HCT116 (cell line): ENCODE measurements around the gene MEIKIN. TPM values are rescaled to one million over a fixed set of nuclear protein-coding genes. Genes with fewer than 3 reads are reported as not detected.

ENCODE experiments used
- ATAC-seq: fragments of 200-7000 bp; cut with Tn5 transposase; 2 replicates; pipeline ENCODE4 v1.9.1; 2020; ENCODE audit warnings: mild to moderate bottlenecking, moderate library complexity
- BruUV-seq: library from RNA; stranded (reverse); fragments of 400-500 nt; replicated peaks from 2 replicates; lab custom pipeline; 2021; lab: Mats Ljungman, UMichigan
- CTCF ChIA-PET: fragments of 300-600 bp; sonication (Branson Sonifier 250); formaldehyde crosslinking; loops from one replicate; lab custom pipeline; 2021; ENCODE audit warnings: antibody characterized with exemption; lab: Charles Lee
- POLR2A ChIA-PET: fragments of 300-600, 350-600 bp; sonication (Branson Sonifier 250); formaldehyde crosslinking; loops from one replicate; lab custom pipeline; 2021; ENCODE audit warnings: antibody characterized with exemption; lab: Charles Lee
- RAD21 ChIA-PET, 2 experiments: fragments of 300-600 bp; sonication (Branson Sonifier 250); formaldehyde crosslinking; loops; one replicate each; lab custom pipeline; 2023; ENCODE audit warnings: low total read pairs in 2 of 2; ENCODE audit not compliant: uncharacterized antibody in 2 of 2, unreplicated experiment in 2 of 2, low non-redundant PET in 1 of 2; lab: Charles Lee
- DNase-seq: peaks from one replicate; pipeline ENCODE4 v3.0.0-alpha.2; 2010; ENCODE audit warnings: low read depth, low spot score
- H2AFZ ChIP-seq: fragments of 200-600 bp; shearing (Covaris generic), sonication (generic); 2 replicates; pipeline ENCODE4 v1.6.1; 2017; ENCODE audit warnings: low read depth, mixed run types, mixed read lengths, antibody characterized with exemption, low read length; ENCODE audit not compliant: poor library complexity, severe bottlenecking
- H3K27ac ChIP-seq: 2 replicates; pipeline ENCODE4 v1.5.1; 2012; ENCODE audit warnings: low read depth, low read length
- H3K27me3 ChIP-seq: fragments of 200-600 bp; sonication (generic); 2 replicates; pipeline ENCODE4 v1.6.1; 2016; ENCODE audit warnings: mixed run types, low read length, mixed read lengths; ENCODE audit not compliant: insufficient read depth
- H3K36me3 ChIP-seq, 2 experiments: fragments of 200-500 bp in 1 of 2; fragments of 200-600 bp in 1 of 2; sonication (Bioruptor generic) in 1 of 2; sonication (generic) in 1 of 2; 2 replicates each; pipeline versions ENCODE4 v1.5.1 to v1.6.1; 2014 to 2016; ENCODE audit warnings: low read length in 2 of 2, inconsistent platforms in 1 of 2, mixed read lengths in 1 of 2, mixed run types in 1 of 2; ENCODE audit not compliant: insufficient read depth in 2 of 2, control insufficient read depth in 1 of 2
- H3K4me1 ChIP-seq, 2 experiments: fragments of 200-600 bp in 1 of 2; sonication (generic) in 1 of 2; 2 replicates each; pipeline versions ENCODE4 v1.5.1 to v1.6.1; 2012 to 2017; ENCODE audit warnings: low read length in 2 of 2, inconsistent platforms in 1 of 2, mild to moderate bottlenecking in 1 of 2, mixed read lengths in 1 of 2, mixed run types in 1 of 2, moderate library complexity in 1 of 2; ENCODE audit not compliant: insufficient read depth in 2 of 2, control insufficient read depth in 1 of 2
- H3K4me2 ChIP-seq: fragments of 200-600 bp; sonication (generic); 2 replicates; pipeline ENCODE4 v1.6.1; 2017; ENCODE audit warnings: mixed run types, low read length, mixed read lengths
- H3K4me3 ChIP-seq, 2 experiments: fragments of 200-600 bp in 1 of 2; sonication (generic) in 1 of 2; replicated peaks in 1 of 2; 2 replicates each; pipeline ENCODE4 v1.5.1; 2011 to 2016; ENCODE audit warnings: low read length in 2 of 2, control low read depth in 1 of 2, low read depth in 1 of 2, mild to moderate bottlenecking in 1 of 2, mixed read lengths in 1 of 2, mixed run types in 1 of 2
- H3K79me2 ChIP-seq: fragments of 200-600 bp; sonication (generic); 2 replicates; pipeline ENCODE4 v1.6.1; 2017; ENCODE audit warnings: mild to moderate bottlenecking, mixed run types, low read length, moderate library complexity, mixed read lengths; ENCODE audit not compliant: insufficient read depth
- H3K9ac ChIP-seq: fragments of 200-600 bp; sonication (generic); 2 replicates; pipeline ENCODE4 v1.6.1; 2016; ENCODE audit warnings: low read length, mixed read lengths
- H3K9me2 ChIP-seq: fragments of 200-600 bp; sonication (generic), shearing (Covaris generic); 2 replicates; pipeline ENCODE4 v1.6.1; 2017; ENCODE audit warnings: mixed run types, mild to moderate bottlenecking, moderate library complexity; ENCODE audit not compliant: insufficient read depth
- H3K9me3 ChIP-seq, 2 experiments: fragments of 200-500 bp in 1 of 2; fragments of 200-600 bp in 1 of 2; sonication (Bioruptor generic) in 1 of 2; sonication (generic) in 1 of 2; 2 replicates each; pipeline ENCODE4 v1.6.1; 2014 to 2017; ENCODE audit warnings: low read length in 2 of 2, mixed read lengths in 2 of 2, inconsistent platforms in 1 of 2, low read depth in 1 of 2, mild to moderate bottlenecking in 1 of 2, mixed run types in 1 of 2, moderate library complexity in 1 of 2; ENCODE audit not compliant: control insufficient read depth in 1 of 2, insufficient read depth in 1 of 2
- H4K20me1 ChIP-seq: fragments of 200-600 bp; sonication (generic), shearing (Covaris generic); 2 replicates; pipeline ENCODE4 v1.6.1; 2017; ENCODE audit warnings: mixed run types, mild to moderate bottlenecking, moderate library complexity; ENCODE audit not compliant: insufficient read depth
- CEBPB ChIP-seq: IDR thresholded peaks from 2 replicates; pipeline ENCODE4 v1.6.1; 2012; ENCODE audit warnings: low read depth
- CTCF ChIP-seq, 3 experiments: fragments of 200-600 bp in 1 of 3; sonication (generic) in 1 of 3; IDR thresholded peaks in 2 of 3; conservative IDR thresholded peaks in 1 of 3; 2 replicates each; pipeline ENCODE4 v1.5.1; 2012 to 2017; ENCODE audit warnings: low read depth in 2 of 3, low read length in 2 of 3, antibody characterized with exemption in 1 of 3, borderline replicate concordance in 1 of 3, control low read depth in 1 of 3, mild to moderate bottlenecking in 1 of 3, mixed read lengths in 1 of 3, mixed run types in 1 of 3, moderate library complexity in 1 of 3; ENCODE audit not compliant: insufficient read depth in 1 of 3
- EGR1 ChIP-seq: IDR thresholded peaks from 2 replicates; pipeline ENCODE4 v1.6.1; 2012; ENCODE audit warnings: low read depth
- EZH2 ChIP-seq: fragments of 200-600 bp; sonication (generic); IDR thresholded peaks from 2 replicates; pipeline ENCODE4 v1.6.1; 2017; ENCODE audit warnings: antibody characterized with exemption, mixed run types
- JUND ChIP-seq: IDR thresholded peaks from 2 replicates; pipeline ENCODE4 v1.6.1; 2012
- POLR2A ChIP-seq: IDR thresholded peaks from 2 replicates; pipeline ENCODE4 v1.7.0; 2011; ENCODE audit warnings: borderline replicate concordance; ENCODE audit not compliant: insufficient read depth, insufficient read length; ENCODE audit errors: extremely low read depth
- RAD21 ChIP-seq: IDR thresholded peaks from 2 replicates; pipeline ENCODE4 v1.6.1; 2012; ENCODE audit warnings: low read depth, mild to moderate bottlenecking
- SRF ChIP-seq: IDR thresholded peaks from 2 replicates; pipeline ENCODE4 v1.6.1; 2012; ENCODE audit warnings: low read depth
- ZFX ChIP-seq: fragments of 450-650 bp; IDR thresholded peaks from 2 replicates; pipeline ENCODE4 v1.6.1; 2017
- ZNF274 ChIP-seq: fragments of 200-500 bp; sonication (Bioruptor generic); IDR thresholded peaks from 2 replicates; pipeline ENCODE4 v1.6.1; 2014; ENCODE audit warnings: mild to moderate bottlenecking, low read depth, low read length, inconsistent platforms
- intact Hi-C: fragments of 100-400 bp; cut with micrococcal nuclease; formaldehyde crosslinking; loops from 2 replicates; pipeline ENCODE4 v1.10.0; 2022
- total RNA-seq: library from RNA; stranded (reverse); gene quantifications from one replicate; pipeline ENCODE4 v1.2.1, GENCODE V29; 2021; ENCODE audit not compliant: unreplicated experiment
- TF ChIP-seq, protein P1 (sequence below): IDR thresholded peaks from 2 replicates; pipeline ENCODE4 v1.6.1; 2011; ENCODE audit warnings: mild to moderate bottlenecking, low read length, moderate library complexity; ENCODE audit not compliant: insufficient replicate concordance; ENCODE audit errors: extremely low read depth

MEIKIN gene
- total RNA-seq, 1 experiment from 2014 or later, result not detected

DNA sequence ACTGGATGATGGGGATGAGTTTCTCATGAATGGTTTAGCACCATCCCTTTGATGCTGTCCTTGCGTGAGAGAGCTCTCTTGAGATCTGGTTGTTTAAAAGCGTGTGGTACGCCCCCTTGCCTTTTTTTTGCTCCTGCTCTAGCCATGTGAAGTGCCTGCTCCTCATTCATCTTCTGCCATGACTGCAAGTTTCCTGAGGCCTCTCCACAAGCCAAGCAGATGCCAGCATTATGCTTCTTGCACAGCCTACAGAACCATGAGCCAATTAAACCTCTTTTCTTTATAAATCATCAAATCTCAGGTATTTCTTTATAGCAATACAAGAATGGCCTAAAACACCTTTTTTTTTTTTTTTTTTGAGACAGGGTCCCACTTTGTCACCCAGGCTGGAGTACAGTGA, 181.5 kb downstream of the MEIKIN start:
- Histone ChIP-seq H3K9me2 (no peaks in the 10 kb centered on the region), H3K4me1 (no peaks in the 10 kb centered on the region), H4K20me1 (no peaks in the 10 kb centered on the region), H3K27ac (no peak overlapping the region), H3K36me3 (peaks cover 0 to 4% of the 10 kb centered on the region in 2 experiments; a peak in 1 of 4 replicates), H3K9me3 (no peaks in the 10 kb centered on the region; a peak in 1 of 4 replicates), H2AFZ (no peak overlapping the region), H3K4me3 (no peak overlapping the region), H3K9ac (no peak overlapping the region), H3K79me2 (peaks cover 91% of the 10 kb centered on the region), H3K4me2 (no peak overlapping the region), H3K27me3 (no peaks in the 10 kb centered on the region)
- ChIA-PET POLR2A (no interaction called here), RAD21 (no interaction called here), CTCF (no interaction called here)
- intact Hi-C loops, result no loop called here
- BruUV-seq, result no TSS peak
- no peak for DNase-seq
- ATAC-seq, result no peak
- TF ChIP-seq EZH2 (no peak), SRF (no peak), JUND (no peak), POLR2A (no peak), CTCF (IDR thresholded peaks at IDR 0.05 in 2 of 3, conservative IDR thresholded peaks at IDR 0.05 in 1 of 3; ENCODE audit: borderline replicate concordance in 1 of 3, insufficient read depth in 1 of 3, low read depth in 2 of 3, low read length in 2 of 3) (no peak), RAD21 (no peak), ZFX (no peak), ZNF274 (no peak), EGR1 (no peak), CEBPB (no peak)
- TF ChIP-seq, protein P1, sequence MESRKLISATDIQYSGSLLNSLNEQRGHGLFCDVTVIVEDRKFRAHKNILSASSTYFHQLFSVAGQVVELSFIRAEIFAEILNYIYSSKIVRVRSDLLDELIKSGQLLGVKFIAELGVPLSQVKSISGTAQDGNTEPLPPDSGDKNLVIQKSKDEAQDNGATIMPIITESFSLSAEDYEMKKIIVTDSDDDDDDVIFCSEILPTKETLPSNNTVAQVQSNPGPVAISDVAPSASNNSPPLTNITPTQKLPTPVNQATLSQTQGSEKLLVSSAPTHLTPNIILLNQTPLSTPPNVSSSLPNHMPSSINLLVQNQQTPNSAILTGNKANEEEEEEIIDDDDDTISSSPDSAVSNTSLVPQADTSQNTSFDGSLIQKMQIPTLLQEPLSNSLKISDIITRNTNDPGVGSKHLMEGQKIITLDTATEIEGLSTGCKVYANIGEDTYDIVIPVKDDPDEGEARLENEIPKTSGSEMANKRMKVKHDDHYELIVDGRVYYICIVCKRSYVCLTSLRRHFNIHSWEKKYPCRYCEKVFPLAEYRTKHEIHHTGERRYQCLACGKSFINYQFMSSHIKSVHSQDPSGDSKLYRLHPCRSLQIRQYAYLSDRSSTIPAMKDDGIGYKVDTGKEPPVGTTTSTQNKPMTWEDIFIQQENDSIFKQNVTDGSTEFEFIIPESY, result no peak
